Activated T-helper 17 cell treated with anti-CD3 and anti-CD28 coated beads, Interleukin-2, amount 50 U/mL, for 72 hours (primary cell): Measurements from ENCODE around the gene NRCAM. TPM values are rescaled to one million over a fixed set of nuclear protein-coding genes. Genes with fewer than 3 reads are reported as not detected.
A peak's percentile ranks its signal among the peaks of the same experiment; 100 is the strongest.

Experiments
- ATAC-seq: fragments of 150-1000 bp; cut with Tn5 transposase; replicated peaks from 2 replicates; pipeline ENCODE4 v1.10.0; 2021; ENCODE audit warnings: mild to moderate bottlenecking, moderate library complexity
- H3K27ac Mint-ChIP-seq: one replicate; pipeline ENCODE4 v1.8.0; 2022; ENCODE audit warnings: mixed read lengths
- H3K27me3 Mint-ChIP-seq: one replicate; pipeline ENCODE4 v1.8.0; 2022; ENCODE audit warnings: mixed read lengths
- H3K36me3 Mint-ChIP-seq: one replicate; pipeline ENCODE4 v1.8.0; 2022; ENCODE audit warnings: low read depth, mild to moderate bottlenecking, mixed read lengths
- H3K4me1 Mint-ChIP-seq: one replicate; pipeline ENCODE4 v1.8.0; 2022; ENCODE audit warnings: mixed read lengths
- H3K4me3 Mint-ChIP-seq: one replicate; pipeline ENCODE4 v1.8.0; 2022; ENCODE audit warnings: mild to moderate bottlenecking, mixed read lengths
- H3K9me3 Mint-ChIP-seq: one replicate; pipeline ENCODE4 v1.8.0; 2022; ENCODE audit warnings: mixed read lengths
- total RNA-seq, 2 donors: library from RNA; stranded (reverse); gene quantifications; one replicate each; pipeline ENCODE4 v1.2.3, GENCODE V29; 2022

The NRCAM gene
- total RNA-seq, 2 donors from 2014 or later: not detected

- H3K4me1 Mint-ChIP-seq: no peaks in the 10 kb centered on the region
- peaks cover 5% of the 10 kb centered on the region for H3K27me3 Mint-ChIP-seq
Observed at GRCh38 chr7:108120933-108121332, 335.3 kb downstream of the NRCAM start.

GRCh38 chr7:108120196-108120595, 336.0 kb downstream of the NRCAM start:
- no peaks in the 10 kb centered on the region for H3K4me1 Mint-ChIP-seq
- H3K27ac Mint-ChIP-seq: no peak overlapping the region
- H3K4me3 Mint-ChIP-seq: no peak overlapping the region
- peaks cover 5% of the 10 kb centered on the region for H3K27me3 Mint-ChIP-seq
- no peak for ATAC-seq
- H3K9me3 Mint-ChIP-seq: no peaks in the 10 kb centered on the region
- no peaks in the 10 kb centered on the region for H3K36me3 Mint-ChIP-seq

More at GRCh38 chr7:108120933-108121332, 335.3 kb downstream of the NRCAM start:
- no peaks in the 10 kb centered on the region for H3K9me3 Mint-ChIP-seq
- H3K4me3 Mint-ChIP-seq: no peak overlapping the region
- no peak for ATAC-seq
- no peaks in the 10 kb centered on the region for H3K36me3 Mint-ChIP-seq
- no peak overlapping the region for H3K27ac Mint-ChIP-seq

- H3K27me3 Mint-ChIP-seq: peaks cover 5% of the 10 kb centered on the region
- no peak overlapping the region for H3K4me3 Mint-ChIP-seq
- no peak for ATAC-seq
- no peaks in the 10 kb centered on the region for H3K9me3 Mint-ChIP-seq
- no peaks in the 10 kb centered on the region for H3K36me3 Mint-ChIP-seq
- no peak overlapping the region for H3K27ac Mint-ChIP-seq
- H3K4me1 Mint-ChIP-seq: no peaks in the 10 kb centered on the region
Observed at GRCh38 chr7:108118959-108119358, 337.3 kb downstream of the NRCAM start.

GRCh38 chr7:108114117-108114841, 342.0 kb downstream of the NRCAM start:
- no peaks in the 10 kb centered on the region for H3K36me3 Mint-ChIP-seq
- H3K4me3 Mint-ChIP-seq: no peak overlapping the region
- peak; percentile 57 for ATAC-seq
- no peaks in the 10 kb centered on the region for H3K4me1 Mint-ChIP-seq
- H3K9me3 Mint-ChIP-seq: no peaks in the 10 kb centered on the region
- H3K27ac Mint-ChIP-seq: no peak overlapping the region
- H3K27me3 Mint-ChIP-seq: peaks cover 5% of the 10 kb centered on the region

GRCh38 chr7:108112683-108113082, 343.6 kb downstream of the NRCAM start:
- no peaks in the 10 kb centered on the region for H3K4me1 Mint-ChIP-seq
- no peaks in the 10 kb centered on the region for H3K9me3 Mint-ChIP-seq
- H3K4me3 Mint-ChIP-seq: no peak overlapping the region
- H3K27ac Mint-ChIP-seq: no peak overlapping the region
- no peaks in the 10 kb centered on the region for H3K36me3 Mint-ChIP-seq
- no peak for ATAC-seq
- peaks cover 5% of the 10 kb centered on the region for H3K27me3 Mint-ChIP-seq

- peak; percentile 50 for ATAC-seq
- H3K36me3 Mint-ChIP-seq: no peaks in the 10 kb centered on the region
Observed at GRCh38 chr7:108109221-108109908, 346.9 kb downstream of the NRCAM start.

GRCh38 chr7:108108131-108108530, 348.1 kb downstream of the NRCAM start:
- no peaks in the 10 kb centered on the region for H3K4me1 Mint-ChIP-seq
- no peak for ATAC-seq
- no peaks in the 10 kb centered on the region for H3K9me3 Mint-ChIP-seq
- H3K27me3 Mint-ChIP-seq: no peaks in the 10 kb centered on the region
- no peak overlapping the region for H3K4me3 Mint-ChIP-seq
- no peaks in the 10 kb centered on the region for H3K36me3 Mint-ChIP-seq
- H3K27ac Mint-ChIP-seq: no peak overlapping the region

More at GRCh38 chr7:108109221-108109908, 346.9 kb downstream of the NRCAM start:
- Mint-ChIP-seq H3K4me3 (no peak overlapping the region), H3K27me3 (no peaks in the 10 kb centered on the region), H3K9me3 (no peaks in the 10 kb centered on the region), H3K27ac (no peak overlapping the region), H3K4me1 (no peaks in the 10 kb centered on the region)

- no peak for ATAC-seq
- Mint-ChIP-seq H3K27ac (no peak overlapping the region), H3K36me3 (no peaks in the 10 kb centered on the region), H3K9me3 (no peaks in the 10 kb centered on the region), H3K27me3 (peaks cover 7% of the 10 kb centered on the region), H3K4me3 (no peak overlapping the region), H3K4me1 (no peaks in the 10 kb centered on the region)
Observed at GRCh38 chr7:108104324-108104723, 351.9 kb downstream of the NRCAM start.

GRCh38 chr7:108103558-108104298, 352.5 kb downstream of the NRCAM start:
- H3K27me3 Mint-ChIP-seq: peaks cover 11% of the 10 kb centered on the region
- no peak overlapping the region for H3K4me3 Mint-ChIP-seq
- H3K9me3 Mint-ChIP-seq: no peaks in the 10 kb centered on the region
- no peak for ATAC-seq
- no peak overlapping the region for H3K27ac Mint-ChIP-seq
- H3K4me1 Mint-ChIP-seq: no peaks in the 10 kb centered on the region
- no peaks in the 10 kb centered on the region for H3K36me3 Mint-ChIP-seq

GRCh38 chr7:108102671-108103312, 353.4 kb downstream of the NRCAM start:
- no peak for ATAC-seq
- Mint-ChIP-seq H3K4me1 (no peaks in the 10 kb centered on the region), H3K4me3 (no peak overlapping the region), H3K36me3 (no peaks in the 10 kb centered on the region), H3K27ac (no peak overlapping the region), H3K27me3 (peaks cover 11% of the 10 kb centered on the region), H3K9me3 (no peaks in the 10 kb centered on the region)

GRCh38 chr7:108101759-108102158, 354.5 kb downstream of the NRCAM start:
- no peaks in the 10 kb centered on the region for H3K9me3 Mint-ChIP-seq
- ATAC-seq: no peak
- H3K36me3 Mint-ChIP-seq: no peaks in the 10 kb centered on the region
- H3K27me3 Mint-ChIP-seq: peaks cover 11% of the 10 kb centered on the region
- no peak overlapping the region for H3K4me3 Mint-ChIP-seq
- H3K4me1 Mint-ChIP-seq: no peaks in the 10 kb centered on the region
- no peak overlapping the region for H3K27ac Mint-ChIP-seq

GRCh38 chr7:108099713-108100112, 356.5 kb downstream of the NRCAM start:
- no peak overlapping the region for H3K27ac Mint-ChIP-seq
- H3K36me3 Mint-ChIP-seq: no peaks in the 10 kb centered on the region
- peaks cover 15% of the 10 kb centered on the region for H3K27me3 Mint-ChIP-seq
- H3K4me1 Mint-ChIP-seq: no peaks in the 10 kb centered on the region
- H3K4me3 Mint-ChIP-seq: no peak overlapping the region
- no peaks in the 10 kb centered on the region for H3K9me3 Mint-ChIP-seq
- no peak for ATAC-seq

- ATAC-seq: no peak
- Mint-ChIP-seq H3K27ac (no peak overlapping the region), H3K9me3 (no peaks in the 10 kb centered on the region), H3K4me3 (no peak overlapping the region), H3K4me1 (no peaks in the 10 kb centered on the region), H3K27me3 (peaks cover 18% of the 10 kb centered on the region), H3K36me3 (no peaks in the 10 kb centered on the region)
Observed at GRCh38 chr7:108097703-108098102, 358.5 kb downstream of the NRCAM start.
